Endodermal cell (in vitro differentiated cells): ENCODE results near the gene MBNL3. TPM values are rescaled to one million over a fixed set of nuclear protein-coding genes. Genes with fewer than 3 reads are reported as not detected.

Experiments used
- DNase-seq: peaks from one replicate; pipeline ENCODE4 v3.0.0-alpha.2; 2017
- H3K27ac ChIP-seq: 2 replicates; pipeline ENCODE4 v1.5.1; 2013; ENCODE audit warnings: mild to moderate bottlenecking, low read depth, low read length, moderate library complexity
- H3K27me3 ChIP-seq: 2 replicates; pipeline ENCODE4 v1.6.1; 2013; ENCODE audit warnings: mild to moderate bottlenecking, low read length, moderate library complexity; ENCODE audit not compliant: insufficient read depth, control insufficient read depth, poor library complexity, severe bottlenecking
- H3K36me3 ChIP-seq: 2 replicates; pipeline ENCODE4 v1.7.0; 2013; ENCODE audit warnings: mild to moderate bottlenecking, low read length, moderate library complexity; ENCODE audit not compliant: control insufficient read depth, insufficient read depth
- H3K4me1 ChIP-seq: one replicate; pipeline ENCODE4 v1.7.0; 2013; ENCODE audit warnings: low read length; ENCODE audit not compliant: control insufficient read depth, insufficient read depth
- H3K4me3 ChIP-seq: 2 replicates; pipeline ENCODE4 v1.5.1; 2013; ENCODE audit warnings: mild to moderate bottlenecking, low read length, moderate library complexity
- H3K9ac ChIP-seq: 2 replicates; pipeline ENCODE4 v1.6.1; 2013; ENCODE audit warnings: mild to moderate bottlenecking, low read length, moderate library complexity; ENCODE audit not compliant: poor library complexity, severe bottlenecking; ENCODE audit errors: extremely low read depth
- H3K9me3 ChIP-seq: 2 replicates; pipeline ENCODE4 v1.6.1; 2013; ENCODE audit warnings: mild to moderate bottlenecking, low read length, moderate library complexity; ENCODE audit not compliant: control insufficient read depth
- H3K27ac Mint-ChIP-seq: 2 replicates; pipeline ENCODE4 v1.8.0; 2020; ENCODE audit warnings: mixed read lengths
- H3K27me3 Mint-ChIP-seq: 2 replicates; pipeline ENCODE4 v1.8.0; 2021; ENCODE audit warnings: mild to moderate bottlenecking, mixed read lengths; ENCODE audit not compliant: insufficient read depth
- H3K36me3 Mint-ChIP-seq: 2 replicates; pipeline ENCODE4 v1.8.0; 2020; ENCODE audit warnings: low read depth, mixed read lengths
- H3K4me1 Mint-ChIP-seq: 2 replicates; pipeline ENCODE4 v1.8.0; 2020; ENCODE audit warnings: mixed read lengths
- H3K4me3 Mint-ChIP-seq: 2 replicates; pipeline ENCODE4 v1.8.0; 2020; ENCODE audit warnings: mild to moderate bottlenecking, moderate library complexity, mixed read lengths
- H3K9me3 Mint-ChIP-seq: 2 replicates; pipeline ENCODE4 v1.8.0; 2020; ENCODE audit warnings: mild to moderate bottlenecking, mixed read lengths
- WGBS, 2 experiments: methylation state at CpG; one replicate each; pipeline versions ENCODE4 v1.1.5 to v1.1.7; 2013; ENCODE audit warnings: missing lambda C conversion rate in 2 of 2, mixed read lengths in 1 of 2; ENCODE audit not compliant: insufficient coverage in 1 of 2, insufficient read length in 1 of 2; 5-methylcytosine and 5-hydroxymethylcytosine counted together
- total RNA-seq, 2 donors: library from RNA; stranded (reverse); fragmentation: NEBNext Ultra II Directional in 1 of 2; extraction: Animal tissue kit (Norgen Biotek cat#: 25700) in 1 of 2; gene quantifications; 2 replicates in 1 of 2; 3 replicates in 1 of 2; pipeline ENCODE4 v1.2.1, GENCODE V29; 2021
- TF ChIP-seq, protein P1 (sequence below): fragments of 200-600 bp; sonication (generic); conservative IDR thresholded peaks from 2 replicates; pipeline ENCODE4 v1.5.0; 2021; ENCODE audit warnings: antibody characterized with exemption, mild to moderate bottlenecking

MBNL3 gene
- total RNA-seq, 2 donors from 2014 or later, result 17.0 to 33.4 TPM

DNA sequence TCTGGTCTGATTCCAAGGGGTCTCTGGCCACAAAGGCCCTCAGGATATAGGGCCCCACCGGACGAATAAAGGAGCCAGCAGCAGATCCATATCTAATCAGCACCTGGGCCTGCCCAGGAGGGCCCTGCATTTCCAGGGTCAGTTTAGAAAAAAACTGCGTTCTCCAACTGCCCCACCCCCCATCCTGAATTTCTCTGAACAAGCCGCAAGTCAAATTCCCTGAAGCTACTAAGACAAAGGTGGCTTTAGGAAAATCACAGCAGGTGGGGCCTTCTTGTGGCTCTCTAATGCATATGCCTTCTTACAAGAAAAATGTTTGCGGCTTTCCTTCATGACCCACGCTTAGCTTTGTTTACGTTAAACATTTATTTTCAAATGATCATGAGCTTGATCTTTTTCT lies 76.6 kb downstream of the MBNL3 start:
- Histone ChIP-seq H3K4me1 (no peaks in the 10 kb centered on the region), H3K9me3 (no peaks in the 10 kb centered on the region), H3K36me3 (no peaks in the 10 kb centered on the region), H3K27ac (peak overlapping the region; percentile 66), H3K4me3 (peak overlapping the region; percentile 85), H3K9ac (peak overlapping the region; percentile 47), H3K27me3 (no peaks in the 10 kb centered on the region)
- Mint-ChIP-seq H3K36me3 (no peaks in the 10 kb centered on the region), H3K4me3 (peak overlapping the region; percentile 59), H3K9me3 (no peaks in the 10 kb centered on the region), H3K27ac (peak overlapping the region; percentile 76), H3K27me3 (no peaks in the 10 kb centered on the region), H3K4me1 (peaks cover 65% of the 10 kb centered on the region)
- 0 to 1% methylated on average over 3 to 7 of the region's 7 CpGs for WGBS, 2 experiments
- TF ChIP-seq, protein P1, sequence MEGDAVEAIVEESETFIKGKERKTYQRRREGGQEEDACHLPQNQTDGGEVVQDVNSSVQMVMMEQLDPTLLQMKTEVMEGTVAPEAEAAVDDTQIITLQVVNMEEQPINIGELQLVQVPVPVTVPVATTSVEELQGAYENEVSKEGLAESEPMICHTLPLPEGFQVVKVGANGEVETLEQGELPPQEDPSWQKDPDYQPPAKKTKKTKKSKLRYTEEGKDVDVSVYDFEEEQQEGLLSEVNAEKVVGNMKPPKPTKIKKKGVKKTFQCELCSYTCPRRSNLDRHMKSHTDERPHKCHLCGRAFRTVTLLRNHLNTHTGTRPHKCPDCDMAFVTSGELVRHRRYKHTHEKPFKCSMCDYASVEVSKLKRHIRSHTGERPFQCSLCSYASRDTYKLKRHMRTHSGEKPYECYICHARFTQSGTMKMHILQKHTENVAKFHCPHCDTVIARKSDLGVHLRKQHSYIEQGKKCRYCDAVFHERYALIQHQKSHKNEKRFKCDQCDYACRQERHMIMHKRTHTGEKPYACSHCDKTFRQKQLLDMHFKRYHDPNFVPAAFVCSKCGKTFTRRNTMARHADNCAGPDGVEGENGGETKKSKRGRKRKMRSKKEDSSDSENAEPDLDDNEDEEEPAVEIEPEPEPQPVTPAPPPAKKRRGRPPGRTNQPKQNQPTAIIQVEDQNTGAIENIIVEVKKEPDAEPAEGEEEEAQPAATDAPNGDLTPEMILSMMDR, result no peak
- DNase-seq, result peak; percentile 85

DNA sequence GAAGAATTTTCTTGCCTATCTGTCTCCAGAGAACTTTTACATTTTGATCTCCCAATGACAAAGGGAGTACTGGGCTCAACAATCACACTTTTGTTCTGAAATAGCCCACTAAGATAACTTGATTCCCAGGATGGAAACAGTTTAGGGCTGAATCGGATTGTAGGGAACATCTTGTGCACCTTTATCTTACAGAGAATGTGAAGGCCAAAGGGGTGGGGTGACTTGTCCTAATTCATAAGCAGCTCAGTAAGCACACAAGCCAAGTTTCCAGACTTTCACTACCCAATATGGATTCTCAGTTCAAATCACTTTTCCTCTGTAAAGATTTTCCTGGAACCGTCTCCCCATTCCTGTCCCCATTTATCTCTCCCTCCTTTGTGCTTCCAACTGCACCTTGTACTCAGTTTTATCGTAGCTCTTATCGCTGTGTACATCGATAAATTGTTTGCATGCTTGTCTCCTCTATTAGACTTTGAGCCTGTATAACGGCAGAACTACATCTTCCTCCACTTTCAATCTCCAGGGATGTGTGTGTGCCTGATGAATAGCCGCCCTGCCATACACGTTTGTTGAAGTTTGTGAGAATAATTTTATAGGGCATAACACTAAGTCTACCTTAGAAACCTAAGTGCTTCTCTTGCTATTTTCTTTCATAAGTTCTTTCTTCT lies 77.4 kb downstream of the MBNL3 start:
- no peaks in the 10 kb centered on the region for H3K9me3 Mint-ChIP-seq
- no peaks in the 10 kb centered on the region for H3K4me1 ChIP-seq
- no peaks in the 10 kb centered on the region for H3K36me3 Mint-ChIP-seq
- peak overlapping the region; percentile 59 for H3K4me3 Mint-ChIP-seq
- H3K36me3 ChIP-seq, result no peaks in the 10 kb centered on the region
- WGBS, 2 experiments, result 43 to 62% methylated on average over 1 to 6 of the region's 8 CpGs
- H3K4me1 Mint-ChIP-seq, result peaks cover 65% of the 10 kb centered on the region
- H3K4me3 ChIP-seq, result peak overlapping the region; percentile 85
- H3K27me3 ChIP-seq, result no peaks in the 10 kb centered on the region
- TF ChIP-seq, protein P1, result no peak
- H3K9me3 ChIP-seq, result no peaks in the 10 kb centered on the region
- H3K27ac ChIP-seq, result peak overlapping the region; percentile 66
- DNase-seq, result no peak
- no peaks in the 10 kb centered on the region for H3K27me3 Mint-ChIP-seq
- peak overlapping the region; percentile 2 for H3K27ac Mint-ChIP-seq
- peak overlapping the region; percentile 34 for H3K9ac ChIP-seq

DNA sequence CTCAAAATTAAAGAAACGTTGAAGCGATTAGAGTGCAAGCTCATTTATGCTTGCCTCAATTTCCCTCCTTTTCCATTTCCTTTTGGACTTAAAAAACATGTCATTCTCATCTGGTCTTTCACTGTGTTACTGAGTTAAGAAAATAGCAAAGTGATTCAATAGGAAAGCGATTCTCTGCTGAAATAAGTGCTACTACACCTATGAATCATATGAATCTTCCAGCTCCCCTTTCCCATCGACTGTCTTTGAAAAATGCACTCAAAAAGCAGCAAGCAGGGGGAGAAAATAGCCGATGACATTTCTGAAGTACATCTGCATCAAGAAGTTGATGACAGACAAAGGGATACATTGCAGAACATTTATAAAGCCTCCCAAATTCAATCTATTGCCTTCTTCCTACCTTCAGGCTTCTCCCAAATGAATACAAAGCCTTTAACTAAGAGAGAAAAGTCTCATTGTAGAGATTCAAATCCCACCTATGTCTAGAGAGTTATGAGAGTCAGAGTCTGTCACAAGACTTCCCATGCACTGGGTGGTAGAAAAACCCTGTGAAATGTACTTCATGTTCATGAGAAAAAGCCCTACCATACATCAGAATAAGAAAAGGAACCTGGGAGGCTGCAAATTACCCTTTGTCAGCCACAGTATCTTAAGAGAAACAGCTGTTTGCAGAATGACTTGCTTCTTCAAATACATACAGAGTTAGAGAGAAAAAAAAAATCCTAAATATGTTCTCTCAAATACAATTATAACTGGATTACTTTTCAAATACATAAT lies 78.9 kb downstream of the MBNL3 start:
- Histone ChIP-seq H3K4me3 (peak overlapping the region; percentile 85), H3K36me3 (no peaks in the 10 kb centered on the region), H3K27me3 (no peaks in the 10 kb centered on the region), H3K4me1 (no peaks in the 10 kb centered on the region), H3K27ac (peak overlapping the region; percentile 17), H3K9me3 (no peaks in the 10 kb centered on the region), H3K9ac (no peak overlapping the region)
- peak overlapping the region; percentile 64 for H3K27ac Mint-ChIP-seq
- no peaks in the 10 kb centered on the region for H3K9me3 Mint-ChIP-seq
- peak overlapping the region; percentile 11 for H3K4me3 Mint-ChIP-seq
- no peak for DNase-seq
- TF ChIP-seq, protein P1, result no peak
- H3K27me3 Mint-ChIP-seq, result no peaks in the 10 kb centered on the region
- 0 to 37% methylated on average over 1 to 5 of the region's 5 CpGs for WGBS, 2 experiments
- peaks cover 65% of the 10 kb centered on the region for H3K4me1 Mint-ChIP-seq
- peaks cover 5% of the 10 kb centered on the region for H3K36me3 Mint-ChIP-seq
